PC-9 (cell line): ENCODE data around the gene TUBGCP2.

Source experiments
- EZH2 ChIP-seq: fragments of 200-600 bp; sonication (generic); IDR thresholded peaks from 2 replicates; pipeline ENCODE4 v1.8.0; 2017; ENCODE audit warnings: antibody characterized with exemption, low read depth
- TF ChIP-seq, protein P1 (sequence below): fragments of 200-600 bp; sonication (generic); conservative IDR thresholded peaks from 2 replicates; pipeline ENCODE4 v1.6.1; 2017; ENCODE audit warnings: mixed run types, antibody characterized with exemption, mild to moderate bottlenecking, moderate library complexity

DNA sequence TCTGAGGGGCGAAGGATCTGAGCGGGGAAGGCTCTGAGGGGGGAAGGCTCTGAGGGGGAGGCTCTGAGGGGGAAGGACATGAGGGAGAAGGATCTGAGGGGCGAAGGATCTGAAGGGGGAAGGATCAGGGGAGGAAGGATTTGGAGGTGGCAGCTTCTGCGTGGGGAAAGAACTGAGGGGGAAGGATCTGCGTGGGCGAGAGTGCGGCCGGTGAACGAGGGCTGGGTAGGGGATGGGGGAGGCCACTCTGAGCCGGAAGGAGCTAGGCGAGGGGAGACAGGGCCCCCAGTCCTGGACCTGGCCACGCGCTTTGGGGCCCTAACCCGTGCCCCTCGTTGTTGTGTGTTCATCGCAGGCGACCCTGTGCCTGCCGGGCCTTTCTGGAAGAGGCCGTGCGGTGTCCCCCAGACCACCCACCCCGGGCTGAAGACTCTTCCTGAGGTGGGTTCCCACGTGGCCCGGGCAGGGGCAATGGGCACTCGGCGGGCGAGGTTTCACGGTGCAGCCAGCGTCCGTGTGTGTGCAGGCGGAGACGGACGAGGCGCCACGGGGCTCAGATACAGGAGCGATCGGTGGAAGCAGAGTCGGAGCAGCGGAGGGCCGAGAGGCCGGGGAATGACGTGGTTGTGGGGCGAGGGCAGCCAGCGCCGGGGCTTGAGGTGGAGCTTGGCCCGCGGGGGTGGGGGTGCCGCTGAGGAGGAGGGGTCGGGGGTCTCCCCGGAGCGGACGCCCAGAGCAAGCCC, 26.0 kb upstream of the TUBGCP2 start:
- TF ChIP-seq, protein P1, sequence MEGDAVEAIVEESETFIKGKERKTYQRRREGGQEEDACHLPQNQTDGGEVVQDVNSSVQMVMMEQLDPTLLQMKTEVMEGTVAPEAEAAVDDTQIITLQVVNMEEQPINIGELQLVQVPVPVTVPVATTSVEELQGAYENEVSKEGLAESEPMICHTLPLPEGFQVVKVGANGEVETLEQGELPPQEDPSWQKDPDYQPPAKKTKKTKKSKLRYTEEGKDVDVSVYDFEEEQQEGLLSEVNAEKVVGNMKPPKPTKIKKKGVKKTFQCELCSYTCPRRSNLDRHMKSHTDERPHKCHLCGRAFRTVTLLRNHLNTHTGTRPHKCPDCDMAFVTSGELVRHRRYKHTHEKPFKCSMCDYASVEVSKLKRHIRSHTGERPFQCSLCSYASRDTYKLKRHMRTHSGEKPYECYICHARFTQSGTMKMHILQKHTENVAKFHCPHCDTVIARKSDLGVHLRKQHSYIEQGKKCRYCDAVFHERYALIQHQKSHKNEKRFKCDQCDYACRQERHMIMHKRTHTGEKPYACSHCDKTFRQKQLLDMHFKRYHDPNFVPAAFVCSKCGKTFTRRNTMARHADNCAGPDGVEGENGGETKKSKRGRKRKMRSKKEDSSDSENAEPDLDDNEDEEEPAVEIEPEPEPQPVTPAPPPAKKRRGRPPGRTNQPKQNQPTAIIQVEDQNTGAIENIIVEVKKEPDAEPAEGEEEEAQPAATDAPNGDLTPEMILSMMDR = no peak
- TF ChIP-seq EZH2 = no peak
